ENCODE measurements around the gene IFNAR1. TPM values are rescaled to one million over a fixed set of nuclear protein-coding genes. Genes with fewer than 3 reads are reported as not detected.
A peak's percentile ranks its signal among the peaks of the same experiment; 100 is the strongest.

The IFNAR1 gene
- total and polyA plus RNA-seq, 9 of the 15 experiments (the other 6 are each of a cell fraction or from before 2014, with no cell fraction given): 8.6 to 31.8 (median 14.8) TPM

DNA sequence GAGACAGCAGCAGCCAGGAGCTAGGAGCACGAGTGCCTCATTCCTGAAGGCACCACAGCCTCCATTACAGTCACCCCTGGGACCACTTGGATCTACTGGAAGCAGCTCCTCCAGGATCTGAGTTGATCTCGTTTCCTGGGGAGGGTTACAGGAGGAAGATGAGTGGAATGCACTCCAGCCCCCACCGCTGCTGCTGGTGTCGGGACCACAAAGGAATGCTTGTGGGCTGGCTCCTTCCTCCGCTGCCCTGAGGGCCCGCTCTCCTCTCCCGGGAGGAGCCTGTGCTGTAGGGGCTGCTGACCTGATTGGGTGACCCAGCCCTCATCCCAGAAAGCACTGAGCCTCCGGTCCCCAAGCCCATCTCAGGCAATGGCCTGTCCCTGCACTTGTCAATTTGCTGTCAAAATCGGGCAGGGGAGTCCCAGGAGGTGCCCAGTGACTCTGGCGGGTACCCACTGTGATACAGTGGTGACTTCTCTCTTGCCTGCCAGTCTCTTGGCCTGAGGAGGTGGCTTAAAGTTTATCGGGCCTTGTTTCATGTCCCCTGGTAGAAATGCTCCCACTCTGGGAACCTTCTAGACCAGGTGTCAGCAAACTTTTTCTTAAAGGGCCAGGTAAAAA, 35.5 kb upstream of the IFNAR1 start:
- Histone ChIP-seq H3K9ac (ENCODE audit: insufficient read depth in 1 of 2, low read depth in 2 of 2, low read length in 2 of 2) (0 out of 4 replicates have a peak overlapping the region, but pooled peaks of 1 of the 2 experiments have one; percentile 33), H3K79me2 (ENCODE audit: control insufficient read depth, insufficient read depth, low read length) (no peaks in the 10 kb centered on the region), H3K4me1 (replicated peaks in 1 of 2; ENCODE audit: control insufficient read depth in 2 of 2, insufficient read depth in 2 of 2, low read length in 2 of 2) (peaks cover 3 to 8% of the 10 kb centered on the region in 2 experiments; a peak in 3 of 5 replicates), H2AFZ (ENCODE audit: low read depth, low read length) (no peak overlapping the region), H3K27ac (ENCODE audit: extremely low read depth, low read depth, low read length) (no peak overlapping the region), H3K36me3 (ENCODE audit: control insufficient read depth, insufficient read depth, low read length) (peaks cover 12% of the 10 kb centered on the region; the same call in 2 of the 3 replicates), H3K27me3 (ENCODE audit: control insufficient read depth in 2 of 2, insufficient read depth in 2 of 2, low read length in 2 of 2) (no peaks in the 10 kb centered on the region), H4K20me1 (replicated peaks; ENCODE audit: control insufficient read depth, insufficient read depth, low read length) (no peaks in the 10 kb centered on the region), H3K4me2 (ENCODE audit: insufficient read depth, low read length) (no peak overlapping the region), H3K9me1 (ENCODE audit: control insufficient read depth, insufficient read depth, low read length) (no peaks in the 10 kb centered on the region), H3K4me3 (no peak overlapping the region), H3K9me3 (replicated peaks; ENCODE audit: control insufficient read depth, insufficient read depth, low read depth, low read length) (no peaks in the 10 kb centered on the region)
- ATAC-seq (no peak), DNase-seq (ENCODE audit: extremely low read depth in 1 of 4, low spot score in 3 of 4) (no peak), FAIRE-seq (no peak)
- ChIA-PET CTCF (ENCODE audit: low intra/inter-chr PET ratio) (no interaction called here), POLR2A (interaction anchor here (1.2 to 1.4 kb wide), 2 partner anchors 10 to 30 kb away, joined by 3 to 4 read pairs; no protein-coding TSS in a partner anchor)
- intact Hi-C loops (cut with micrococcal nuclease): no loop called here
- BruUV-seq (replicated peaks): no TSS peak
- in situ Hi-C loops (cut with MboI): no loop called here
- TF ChIP-seq HDAC2 (IDR thresholded peaks at IDR 0.05) (no peak), KLF10 (CRISPR knock-in tag; IDR thresholded peaks at IDR 0.05) (no peak), BHLHE40 (IDR thresholded peaks at IDR 0.05; ENCODE audit: low read length) (no peak), KHSRP (IDR thresholded peaks at IDR 0.05) (no peak), DDX20 (tag; IDR thresholded peaks at IDR 0.05; ENCODE audit: low read depth) (no peak), MCM7 (IDR thresholded peaks at IDR 0.05) (no peak), HDGF (IDR thresholded peaks at IDR 0.05) (no peak), SMARCA4 (IDR thresholded peaks at IDR 0.05) (no peak), NFATC3 (IDR thresholded peaks at IDR 0.05) (no peak), MYBL2 (IDR thresholded peaks at IDR 0.05; ENCODE audit: low read depth) (no peak), MYBL2 (CRISPR knock-in tag; IDR thresholded peaks at IDR 0.05; ENCODE audit: borderline replicate concordance) (no peak), KDM2B (CRISPR knock-in tag; IDR thresholded peaks at IDR 0.05) (no peak), SRSF7 (optimal IDR thresholded peaks at IDR 0.05; ENCODE audit: low read depth, low read length) (no peak), ZNF24 (IDR thresholded peaks at IDR 0.05) (no peak), FUS (optimal IDR thresholded peaks at IDR 0.05; ENCODE audit: low read depth, low read length) (no peak)
- TF ChIP-seq, protein P1, sequence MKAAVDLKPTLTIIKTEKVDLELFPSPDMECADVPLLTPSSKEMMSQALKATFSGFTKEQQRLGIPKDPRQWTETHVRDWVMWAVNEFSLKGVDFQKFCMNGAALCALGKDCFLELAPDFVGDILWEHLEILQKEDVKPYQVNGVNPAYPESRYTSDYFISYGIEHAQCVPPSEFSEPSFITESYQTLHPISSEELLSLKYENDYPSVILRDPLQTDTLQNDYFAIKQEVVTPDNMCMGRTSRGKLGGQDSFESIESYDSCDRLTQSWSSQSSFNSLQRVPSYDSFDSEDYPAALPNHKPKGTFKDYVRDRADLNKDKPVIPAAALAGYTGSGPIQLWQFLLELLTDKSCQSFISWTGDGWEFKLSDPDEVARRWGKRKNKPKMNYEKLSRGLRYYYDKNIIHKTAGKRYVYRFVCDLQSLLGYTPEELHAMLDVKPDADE (conservative IDR thresholded peaks at IDR 0.05; ENCODE audit: control insufficient read depth, low read depth, low read length): no peak
- TF ChIP-seq, protein P2, sequence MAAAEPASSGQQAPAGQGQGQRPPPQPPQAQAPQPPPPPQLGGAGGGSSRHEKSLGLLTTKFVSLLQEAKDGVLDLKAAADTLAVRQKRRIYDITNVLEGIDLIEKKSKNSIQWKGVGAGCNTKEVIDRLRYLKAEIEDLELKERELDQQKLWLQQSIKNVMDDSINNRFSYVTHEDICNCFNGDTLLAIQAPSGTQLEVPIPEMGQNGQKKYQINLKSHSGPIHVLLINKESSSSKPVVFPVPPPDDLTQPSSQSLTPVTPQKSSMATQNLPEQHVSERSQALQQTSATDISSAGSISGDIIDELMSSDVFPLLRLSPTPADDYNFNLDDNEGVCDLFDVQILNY (CRISPR knock-in tag; IDR thresholded peaks at IDR 0.05): no peak
- TF ChIP-seq, protein P3, sequence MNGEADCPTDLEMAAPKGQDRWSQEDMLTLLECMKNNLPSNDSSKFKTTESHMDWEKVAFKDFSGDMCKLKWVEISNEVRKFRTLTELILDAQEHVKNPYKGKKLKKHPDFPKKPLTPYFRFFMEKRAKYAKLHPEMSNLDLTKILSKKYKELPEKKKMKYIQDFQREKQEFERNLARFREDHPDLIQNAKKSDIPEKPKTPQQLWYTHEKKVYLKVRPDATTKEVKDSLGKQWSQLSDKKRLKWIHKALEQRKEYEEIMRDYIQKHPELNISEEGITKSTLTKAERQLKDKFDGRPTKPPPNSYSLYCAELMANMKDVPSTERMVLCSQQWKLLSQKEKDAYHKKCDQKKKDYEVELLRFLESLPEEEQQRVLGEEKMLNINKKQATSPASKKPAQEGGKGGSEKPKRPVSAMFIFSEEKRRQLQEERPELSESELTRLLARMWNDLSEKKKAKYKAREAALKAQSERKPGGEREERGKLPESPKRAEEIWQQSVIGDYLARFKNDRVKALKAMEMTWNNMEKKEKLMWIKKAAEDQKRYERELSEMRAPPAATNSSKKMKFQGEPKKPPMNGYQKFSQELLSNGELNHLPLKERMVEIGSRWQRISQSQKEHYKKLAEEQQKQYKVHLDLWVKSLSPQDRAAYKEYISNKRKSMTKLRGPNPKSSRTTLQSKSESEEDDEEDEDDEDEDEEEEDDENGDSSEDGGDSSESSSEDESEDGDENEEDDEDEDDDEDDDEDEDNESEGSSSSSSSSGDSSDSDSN (IDR thresholded peaks at IDR 0.05; ENCODE audit: borderline replicate concordance in 1 of 2, low read depth in 2 of 2, low read length in 2 of 2): no peak
- 81% methylated on average over 10 of the region's 11 CpGs for WGBS (ENCODE audit: insufficient coverage, low coverage, missing lambda C conversion rate)
